Activated CD4-positive, alpha-beta T cell treated with anti-CD3 and anti-CD28 coated beads for 48 hours (primary cell): ENCODE measurements around the gene TBXA2R.
"Not testable (repeated sequence)": the region's sequence is repeated elsewhere in the genome, so short reads cannot be mapped to it uniquely, and the experiment has no call there.

Experiments
- DNase-seq: peaks from one replicate; pipeline ENCODE4 v3.0.0-alpha.2; 2020

Gene TBXA2R

DNA sequence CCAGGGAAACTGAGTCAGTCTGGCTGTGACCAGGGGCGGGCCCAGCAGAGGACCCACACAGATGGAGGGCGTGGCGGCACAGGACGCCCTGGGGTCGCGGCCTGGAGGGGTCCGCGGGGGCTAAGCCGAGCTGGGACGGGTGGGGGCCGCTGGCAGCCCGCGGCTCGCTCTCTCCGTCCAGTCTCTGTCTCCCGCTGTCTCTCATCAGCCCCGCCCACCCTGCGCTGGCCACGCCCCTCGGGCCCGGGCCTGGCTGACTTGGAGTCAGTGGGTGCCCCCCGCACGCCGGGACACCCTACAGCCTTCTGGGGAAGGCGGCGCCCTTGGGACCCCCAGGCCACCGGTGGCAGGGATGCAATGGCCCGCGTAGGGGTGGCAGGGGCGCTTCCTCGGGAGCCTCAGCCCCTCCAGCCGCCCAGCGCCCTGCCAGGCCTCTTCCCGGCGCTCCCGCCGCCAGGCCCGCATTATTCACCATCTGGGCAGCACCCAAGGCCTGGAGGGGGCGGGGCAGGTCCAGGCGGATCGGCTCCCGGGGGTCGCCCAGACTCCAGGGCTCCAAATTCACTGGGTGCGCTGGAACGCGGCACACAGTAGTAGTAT is at the start of gene TBXA2R:
TBXA2R (minus strand) TSS at position 186 of the 600 bp plus-strand sequence. CDS start 6,241 bp downstream, outside the sequence.
- peak; percentile 74 for DNase-seq

DNA sequence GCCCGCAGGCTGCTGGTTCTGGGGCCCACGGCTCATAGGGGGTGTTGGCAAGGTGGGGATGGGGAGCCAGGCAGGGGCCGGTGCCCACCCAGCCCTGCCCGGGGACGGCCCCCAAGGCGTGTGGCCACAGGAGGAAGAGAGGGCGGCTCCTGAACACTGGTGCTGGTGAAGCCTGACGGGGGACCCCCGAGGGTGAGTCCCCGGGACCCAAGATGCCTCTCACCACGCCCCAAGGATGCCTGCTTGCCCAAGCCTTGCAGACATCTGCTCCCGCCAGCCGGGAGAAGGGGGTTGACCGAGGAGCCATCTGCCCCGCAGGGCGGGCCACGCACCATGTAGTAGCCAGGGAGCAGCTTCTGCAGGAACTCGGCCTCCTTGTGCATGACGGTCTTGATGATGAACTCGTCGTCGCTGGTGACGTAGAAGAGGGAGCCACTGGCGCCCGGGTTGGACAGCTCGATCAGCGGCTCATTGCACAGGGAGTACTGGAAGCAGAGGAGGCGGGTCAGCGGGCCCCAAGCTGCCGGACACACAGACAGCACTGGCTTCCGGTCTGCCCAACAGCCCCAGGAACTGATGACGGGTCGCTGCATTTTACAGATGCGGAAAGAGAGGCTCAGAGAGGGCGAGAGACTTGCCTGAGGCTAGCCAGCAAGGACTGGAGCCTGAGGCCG is 49.5 kb upstream of the TBXA2R start:
- no peak for DNase-seq

DNA sequence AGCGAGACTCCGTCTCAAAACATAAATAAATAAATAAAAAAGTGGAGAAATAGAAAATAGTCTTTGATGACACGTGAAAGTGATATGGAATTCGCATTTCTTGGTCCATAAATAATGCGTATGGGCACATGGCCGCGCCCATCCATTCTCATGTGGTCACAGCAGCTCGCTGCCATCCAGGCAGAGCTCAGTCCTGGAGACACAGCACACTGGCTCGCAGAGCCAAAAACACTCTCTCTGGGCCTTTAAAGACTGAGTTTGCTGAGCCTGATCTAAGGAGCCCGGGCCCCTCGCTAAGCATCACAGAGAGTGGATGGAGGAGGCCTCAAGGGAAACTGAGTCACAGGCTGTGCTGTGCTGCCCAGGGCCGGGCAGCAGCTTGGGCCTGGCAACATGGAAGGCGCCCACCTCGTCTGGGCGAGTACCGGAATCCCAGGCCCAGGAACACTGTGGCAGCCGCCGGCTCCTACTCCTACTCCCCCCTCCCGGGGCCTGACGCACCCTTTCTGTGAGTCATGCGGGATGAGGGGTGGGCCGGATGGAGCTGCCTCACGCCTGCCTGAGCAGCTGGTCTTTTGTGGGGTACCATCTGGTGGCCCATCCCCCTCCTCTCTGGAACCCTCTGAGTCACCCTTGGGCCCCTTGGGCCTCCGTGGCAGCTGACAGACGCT is 48.9 kb upstream of the TBXA2R start:
- DNase-seq, result no peak

DNA sequence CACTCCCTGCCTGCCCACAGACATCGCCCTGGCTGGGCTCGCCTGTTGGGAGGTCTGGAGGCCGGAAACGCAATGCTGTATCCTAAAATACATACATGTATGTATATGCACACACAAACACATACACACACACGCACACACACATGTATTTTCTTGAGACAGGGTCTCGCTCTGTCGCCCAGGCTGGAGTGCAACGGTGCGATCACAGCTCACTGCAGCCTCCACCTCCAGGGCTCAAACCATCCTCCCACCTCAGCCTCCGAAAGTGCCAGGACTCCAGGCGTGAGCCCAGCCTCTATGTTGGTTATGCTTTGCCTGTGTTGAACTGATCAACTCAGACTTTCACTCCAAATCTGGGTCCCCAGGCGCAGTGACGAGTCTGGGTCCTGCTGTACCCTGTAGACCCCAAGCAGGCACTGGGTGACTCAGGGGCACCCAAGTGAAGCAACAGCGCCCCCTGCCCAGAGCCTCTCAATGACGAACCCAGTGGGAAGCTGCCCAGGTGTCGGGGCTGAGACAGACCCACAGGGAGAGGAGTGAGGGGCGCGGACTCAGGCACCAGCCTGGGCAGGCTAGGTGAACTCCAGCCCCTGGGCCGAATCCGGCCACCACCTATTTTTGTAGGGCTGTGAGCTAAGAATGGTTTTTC is 47.3 kb upstream of the TBXA2R start:
- peak; percentile 41 for DNase-seq

DNA sequence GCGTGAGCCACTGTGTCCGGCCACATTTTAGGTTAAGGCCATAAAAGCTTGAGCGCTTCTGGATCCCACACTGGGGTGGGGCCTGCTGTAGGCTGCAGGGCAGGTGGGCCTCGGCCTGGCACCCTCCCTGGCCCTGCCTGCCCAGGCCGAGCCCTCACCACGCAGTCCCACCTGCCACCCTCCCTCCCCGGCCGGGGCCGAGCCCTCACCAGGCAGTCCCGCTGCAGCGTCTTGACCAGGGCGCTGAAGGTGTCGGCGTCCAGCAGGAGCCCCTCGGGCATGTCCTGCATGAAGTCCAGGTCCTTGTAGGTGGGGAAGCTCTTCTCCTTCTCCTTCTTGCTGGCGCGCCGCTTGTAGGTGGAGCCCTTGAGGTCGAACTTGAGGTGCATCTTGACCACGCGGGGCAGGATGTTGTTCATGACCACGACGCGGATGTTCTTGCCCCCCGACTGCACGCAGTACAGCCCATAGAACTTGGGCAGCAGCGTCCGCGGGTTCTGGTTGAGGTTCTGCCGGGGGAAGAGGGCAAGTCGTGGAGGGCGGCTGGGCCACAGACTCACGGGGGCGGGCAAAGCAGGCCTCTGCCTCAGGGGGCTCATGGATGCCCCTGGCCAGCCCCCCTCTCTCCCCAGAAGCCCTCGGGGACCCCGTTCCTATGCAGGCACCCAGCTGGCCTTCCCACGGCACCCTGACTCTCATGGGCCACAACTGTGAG is 46.6 kb upstream of the TBXA2R start:
- DNase-seq, result no peak

DNA sequence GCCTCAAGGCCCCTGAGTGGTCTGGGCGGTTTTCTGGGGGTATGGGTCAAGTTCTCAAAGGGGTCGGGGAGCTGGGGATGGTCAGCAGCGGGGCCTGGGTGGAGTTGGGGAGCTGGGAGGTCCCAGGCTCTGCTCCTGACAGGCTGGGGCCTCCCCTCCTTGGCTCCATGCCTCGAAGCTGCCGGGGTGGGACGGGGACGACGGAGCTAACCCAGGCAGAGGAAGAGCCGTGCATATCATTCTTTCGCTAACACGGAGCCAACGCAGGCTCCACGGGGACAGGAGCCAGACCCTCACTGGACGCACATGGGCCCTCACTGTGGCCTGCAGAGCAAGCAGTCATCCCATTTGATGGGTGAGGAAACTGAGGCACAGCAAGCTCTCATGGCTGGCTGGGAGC is 45.7 kb upstream of the TBXA2R start:
- DNase-seq, result no peak

DNA sequence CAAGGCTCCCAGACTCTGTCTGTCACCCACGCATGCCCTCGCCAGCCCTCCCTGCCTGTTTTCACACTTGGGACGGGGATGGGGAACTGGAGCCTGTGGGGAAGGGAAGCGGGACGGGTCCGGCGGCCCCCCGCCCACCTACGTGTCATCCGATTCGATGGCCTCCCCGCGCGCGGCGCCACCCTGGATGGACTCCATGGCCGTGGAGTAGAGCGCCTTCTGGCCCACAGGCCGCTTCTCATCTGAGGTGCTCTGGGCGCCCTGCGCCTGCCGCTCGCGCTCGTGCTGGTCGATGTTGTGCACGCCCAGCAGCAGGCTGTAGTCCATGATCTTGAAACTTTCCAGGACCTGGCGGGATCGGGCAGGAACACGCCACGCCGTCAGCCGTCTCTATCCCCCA is 45.0 kb upstream of the TBXA2R start:
- no peak for DNase-seq

DNA sequence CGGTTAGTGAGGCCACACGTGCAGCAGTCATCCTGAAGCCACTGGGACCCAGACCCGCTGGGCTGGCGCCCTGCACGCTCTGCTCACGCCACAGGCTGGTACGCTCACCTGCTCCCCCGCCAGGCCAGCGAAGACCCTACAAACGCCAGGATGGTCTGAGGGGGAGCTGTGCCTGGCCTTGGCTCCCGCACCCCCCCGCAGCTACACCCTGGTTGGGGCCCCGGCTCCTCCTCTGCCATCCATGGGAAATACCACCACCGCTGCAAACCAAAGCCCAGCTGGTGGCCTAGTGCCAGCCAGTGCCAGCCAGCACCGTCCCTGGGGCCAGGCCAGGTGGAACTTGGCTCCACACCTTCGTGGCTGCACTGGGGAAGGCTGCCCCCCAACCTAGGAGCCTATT is 43.2 kb upstream of the TBXA2R start:
- no peak for DNase-seq

DNA sequence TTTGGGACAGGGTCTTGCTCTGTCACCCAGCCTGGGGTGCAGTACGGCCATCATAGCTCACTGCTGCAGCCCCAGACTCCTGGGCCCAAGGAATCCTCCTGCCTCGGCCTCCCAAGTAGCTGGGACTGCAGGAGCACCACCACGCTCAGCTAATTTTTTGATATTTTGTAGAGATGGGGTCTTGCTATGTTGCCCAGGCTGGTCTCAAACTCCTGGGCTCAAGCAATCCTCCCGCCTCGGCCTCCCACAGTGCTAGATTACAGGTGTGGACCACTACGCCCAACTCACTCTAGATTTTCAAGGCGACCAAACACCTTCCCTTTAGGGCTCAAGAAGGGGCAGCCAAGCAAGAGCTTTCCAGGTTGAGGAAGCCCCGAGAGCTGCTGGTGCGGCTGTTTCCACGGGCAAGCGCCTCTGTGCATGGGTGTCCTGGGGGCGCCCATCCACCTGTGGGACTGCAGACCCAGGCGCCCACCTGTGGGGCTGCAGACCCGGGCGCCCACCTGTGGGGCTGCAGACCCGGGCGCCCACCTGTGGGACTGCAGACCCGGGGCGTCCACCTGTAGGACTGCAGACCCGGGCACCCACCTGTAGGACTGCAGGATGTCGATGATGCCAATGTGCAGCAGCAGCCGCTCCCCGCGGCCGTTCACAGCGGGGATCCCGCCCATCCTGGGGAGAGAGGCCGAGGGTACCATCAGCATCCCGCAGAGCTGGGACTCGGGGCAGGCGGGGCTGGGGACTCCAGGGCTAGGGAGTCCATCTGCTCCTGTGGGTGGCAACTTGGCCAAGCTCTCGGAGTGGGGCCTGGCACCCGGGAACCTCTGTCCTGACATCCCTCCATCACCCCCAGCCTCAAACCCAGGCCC is 41.6 kb upstream of the TBXA2R start:
- no peak for DNase-seq

DNA sequence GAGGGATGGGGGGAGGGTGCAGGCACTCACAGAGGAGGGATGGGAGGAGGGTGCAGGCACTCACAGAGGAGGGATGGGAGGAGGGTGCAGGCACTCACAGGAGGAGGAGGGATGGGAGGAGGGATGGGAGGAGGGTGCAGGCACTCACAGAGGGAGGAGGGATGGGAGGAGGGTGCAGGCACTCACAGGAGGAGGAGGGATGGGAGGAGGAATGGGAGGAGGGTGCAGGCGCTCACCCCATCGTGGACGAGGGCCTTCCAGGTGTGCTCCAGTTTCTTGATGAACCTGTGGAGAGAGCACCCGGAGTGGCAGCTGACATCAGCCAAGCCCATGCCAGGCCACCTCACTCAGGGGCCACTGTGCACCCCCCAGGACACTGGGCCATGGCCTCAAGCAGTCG is 40.4 kb upstream of the TBXA2R start:
- DNase-seq, result not testable (repeated sequence)

DNA sequence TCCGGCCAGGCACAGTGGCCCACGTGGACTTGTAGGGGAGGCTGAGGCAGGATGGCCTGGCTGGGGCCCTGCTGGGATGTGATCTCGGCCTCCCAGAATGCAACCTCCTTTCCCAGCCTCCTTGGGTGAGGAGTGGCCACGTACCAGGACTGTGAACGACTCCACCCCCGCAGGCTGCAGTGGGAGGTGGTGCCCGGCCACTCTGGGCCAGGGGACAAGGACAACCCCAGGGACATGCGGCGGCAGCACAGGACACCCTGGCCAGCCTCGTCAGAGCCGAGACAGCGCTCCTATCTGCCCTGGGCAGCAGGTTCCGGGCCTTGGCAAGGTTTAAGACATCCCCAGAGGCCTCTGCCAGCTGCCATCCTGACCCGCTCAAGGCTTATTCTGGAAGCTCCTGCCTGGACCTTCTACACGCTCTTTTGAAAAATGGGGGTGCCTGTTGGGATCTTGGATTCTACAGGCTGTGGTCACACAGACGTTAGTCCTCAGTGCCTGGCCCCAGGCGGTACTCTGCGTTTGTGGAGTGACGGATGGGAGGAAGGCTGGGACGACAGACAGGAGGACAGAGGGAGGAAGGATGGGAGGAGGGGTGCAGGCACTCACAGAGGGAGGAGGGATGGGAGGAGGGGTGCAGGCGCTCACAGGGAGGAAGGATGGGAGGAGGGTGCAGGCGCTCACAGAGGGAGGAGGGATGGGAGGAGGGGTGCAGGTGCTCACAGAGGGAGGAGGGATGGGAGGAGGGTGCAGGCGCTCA is 39.8 kb upstream of the TBXA2R start:
- no peak for DNase-seq

DNA sequence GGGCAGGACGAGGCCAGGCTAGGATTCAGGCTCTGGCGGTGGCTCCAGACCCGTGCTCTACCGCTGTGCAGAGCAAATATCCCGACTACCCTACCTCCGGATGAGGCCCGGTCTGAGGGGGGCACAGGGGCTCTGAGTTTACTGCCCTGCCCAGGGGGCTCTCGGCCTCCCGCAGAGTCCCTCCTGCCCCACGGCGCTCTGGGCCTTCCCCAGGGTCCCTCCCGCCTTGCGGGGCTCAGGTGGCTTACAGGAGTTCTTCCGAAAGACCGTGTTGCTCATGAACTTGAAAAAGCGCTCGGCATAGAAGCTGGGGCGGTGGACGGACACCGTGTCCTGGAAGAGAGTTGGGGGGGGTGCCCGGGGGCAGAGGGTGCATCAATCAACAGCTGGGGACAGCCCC is 39.1 kb upstream of the TBXA2R start:
- no peak for DNase-seq

DNA sequence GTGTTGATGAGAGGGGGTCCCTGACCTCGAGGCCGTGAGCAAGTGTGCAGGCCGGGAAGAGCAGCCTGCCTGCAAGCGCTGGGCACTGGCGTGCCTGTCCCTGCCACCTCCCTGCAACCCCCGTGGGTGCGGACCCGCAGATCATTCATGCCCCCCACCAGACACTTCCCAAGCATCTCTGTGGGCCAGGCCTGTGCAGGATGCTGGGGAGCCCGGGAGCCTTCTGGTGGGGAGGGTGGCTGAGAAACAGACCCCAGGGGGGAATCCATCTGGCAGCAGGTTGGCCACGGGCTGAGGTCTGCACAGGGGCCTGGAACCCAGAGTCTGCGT is 38.4 kb upstream of the TBXA2R start:
- DNase-seq, result no peak

DNA sequence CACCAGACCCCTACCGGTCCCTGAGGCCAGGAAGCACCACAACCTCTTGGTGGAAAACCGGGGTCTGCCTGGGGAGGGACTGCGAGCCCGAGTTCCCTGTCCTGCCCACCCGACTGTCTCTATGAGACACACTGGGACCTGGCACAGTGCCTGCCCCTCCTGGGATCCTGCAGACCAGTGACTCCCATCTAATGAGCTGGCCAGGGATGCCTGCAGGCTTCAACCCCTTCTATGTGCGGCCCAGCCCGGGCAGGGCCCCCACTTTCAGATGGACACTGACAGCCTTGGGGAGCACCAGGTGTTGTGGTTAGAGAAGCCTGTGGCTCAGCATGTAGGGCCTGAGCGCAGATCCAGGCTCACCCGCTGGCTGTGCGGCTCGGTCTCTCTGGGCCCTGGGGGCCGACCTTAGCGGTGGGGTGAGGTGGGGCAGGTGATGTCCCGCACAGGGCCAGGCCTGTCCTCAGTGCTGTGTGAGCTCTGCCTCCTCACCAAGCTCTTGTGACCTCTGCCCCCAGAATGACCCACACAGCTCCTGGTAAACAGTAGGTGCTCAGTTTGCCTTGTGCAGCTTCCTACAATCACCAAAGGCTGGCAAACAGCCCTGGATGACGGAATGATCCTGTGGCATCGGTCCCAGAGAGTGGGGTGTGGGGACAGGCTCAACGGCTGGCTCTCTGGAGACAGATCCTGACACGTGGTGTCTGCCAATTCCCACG is 37.8 kb upstream of the TBXA2R start:
- DNase-seq, result no peak

DNA sequence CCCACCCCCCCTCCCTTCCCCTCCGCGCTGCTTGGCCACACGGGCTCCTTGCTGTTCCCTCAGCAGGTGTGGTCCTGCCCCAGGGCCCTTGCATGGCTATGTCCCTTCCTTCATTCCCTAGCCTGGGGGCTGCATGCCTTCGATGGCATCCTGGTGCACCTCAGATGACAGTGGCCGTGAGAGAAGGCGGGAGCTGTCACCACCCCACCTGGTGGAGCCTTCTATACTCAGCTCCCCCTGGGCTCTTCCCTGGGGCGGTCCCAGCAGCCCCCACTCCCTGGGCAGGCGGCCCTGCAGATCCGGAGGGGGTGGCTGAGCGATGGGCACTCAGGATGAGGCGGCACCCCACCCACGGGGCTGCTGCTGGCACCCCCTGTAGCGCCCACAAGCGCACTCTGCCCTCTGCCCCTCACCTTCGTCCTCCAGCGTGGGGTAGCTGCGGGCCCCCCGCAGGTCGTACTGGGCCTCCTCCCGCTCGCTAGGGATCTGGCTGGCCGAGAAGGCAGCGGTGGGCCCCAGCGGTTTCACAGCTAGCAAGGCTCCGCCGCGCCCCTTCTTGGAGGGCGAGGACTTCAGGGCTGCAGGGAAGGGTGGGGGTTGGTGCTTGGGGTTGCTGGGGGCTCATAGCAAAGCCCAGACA is 37.1 kb upstream of the TBXA2R start:
- no peak for DNase-seq

DNA sequence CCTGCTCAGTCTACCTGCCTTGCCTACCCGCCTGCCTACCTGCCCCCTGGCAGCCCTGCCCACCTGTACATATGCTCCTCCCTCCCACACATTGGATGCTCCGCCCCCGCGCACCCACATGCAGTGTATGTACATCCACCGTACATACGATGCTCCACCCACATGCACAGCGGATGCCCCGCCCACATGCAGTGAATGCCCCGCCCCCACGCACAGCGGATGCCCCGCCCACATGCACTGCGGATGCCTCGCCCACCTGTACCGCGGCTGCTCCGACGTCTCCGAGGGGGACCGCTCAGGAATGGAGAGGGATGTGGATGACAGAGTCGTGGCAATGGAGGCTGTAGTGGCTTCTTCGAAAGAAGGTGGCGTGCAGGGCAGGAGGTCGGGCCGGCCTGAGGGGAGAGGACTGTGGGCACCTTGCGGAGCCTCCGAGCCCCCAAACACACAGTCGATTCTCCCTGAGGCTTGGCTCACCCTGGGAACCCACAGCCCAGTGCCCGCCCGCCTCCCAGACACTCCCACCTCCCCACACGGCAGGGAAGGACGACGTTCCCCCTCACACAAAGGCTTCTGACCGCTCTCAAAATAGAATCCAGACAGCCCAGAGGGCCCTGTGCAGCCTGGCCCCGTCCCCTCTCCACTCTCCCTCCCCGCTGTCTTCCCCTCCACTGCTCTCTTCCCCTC is 36.5 kb upstream of the TBXA2R start:
- peak; percentile 56 for DNase-seq

DNA sequence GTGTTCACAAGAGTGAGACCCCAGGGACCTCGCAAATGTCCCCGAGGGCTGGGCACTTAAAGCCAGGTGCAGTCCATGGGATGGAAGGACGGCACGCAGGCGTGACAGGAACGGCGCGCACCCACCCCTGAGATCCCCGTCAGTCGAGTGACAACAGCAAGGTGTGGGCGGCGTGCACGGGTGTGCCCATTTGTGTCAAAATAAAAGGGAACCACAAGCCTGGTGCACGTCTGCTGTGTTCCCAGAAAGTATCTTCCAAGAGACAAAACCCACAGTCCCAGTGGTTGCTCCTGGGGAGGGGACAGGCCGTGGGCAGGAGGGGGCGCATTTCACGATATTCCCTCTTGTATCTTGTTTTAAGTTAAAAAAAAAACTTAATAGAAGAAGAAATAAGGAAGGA is 35.6 kb upstream of the TBXA2R start:
- DNase-seq, result no peak

DNA sequence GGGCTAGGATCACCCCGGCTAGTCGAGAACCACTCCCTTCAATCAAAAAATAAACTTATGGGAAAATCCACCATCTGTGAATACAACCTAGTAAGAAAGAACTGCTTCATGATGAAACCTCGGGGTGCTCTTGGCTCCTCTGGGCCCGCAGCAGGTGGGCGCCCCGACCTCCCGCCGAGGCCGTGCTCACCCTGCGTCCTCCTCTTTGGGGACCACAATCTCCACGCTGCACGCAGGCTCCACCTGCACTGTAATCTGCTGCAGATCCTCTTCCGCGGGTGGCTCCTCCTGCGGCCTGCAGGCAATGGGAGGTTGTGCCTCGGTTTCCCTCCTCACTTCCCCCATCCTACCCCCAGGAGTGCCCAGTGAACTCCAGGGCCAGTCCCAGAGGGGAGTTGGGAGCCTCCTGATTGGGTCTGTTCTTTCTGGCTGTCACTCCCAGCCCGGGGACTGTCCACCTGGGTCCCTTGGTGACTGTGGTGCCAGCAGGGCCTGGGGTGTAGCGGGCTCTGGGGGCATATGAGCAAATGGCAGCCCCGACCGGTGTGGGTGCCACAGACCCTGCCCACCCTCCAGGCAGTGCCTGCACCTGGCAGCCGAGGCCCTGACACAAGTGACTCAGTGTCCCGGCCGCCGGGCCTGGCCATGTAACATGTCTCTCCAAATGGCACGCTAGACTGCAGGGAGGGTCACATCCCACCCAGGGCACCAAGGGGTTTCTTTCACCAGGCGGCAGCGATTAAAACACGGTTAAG is 35.0 kb upstream of the TBXA2R start:
- no peak for DNase-seq

DNA sequence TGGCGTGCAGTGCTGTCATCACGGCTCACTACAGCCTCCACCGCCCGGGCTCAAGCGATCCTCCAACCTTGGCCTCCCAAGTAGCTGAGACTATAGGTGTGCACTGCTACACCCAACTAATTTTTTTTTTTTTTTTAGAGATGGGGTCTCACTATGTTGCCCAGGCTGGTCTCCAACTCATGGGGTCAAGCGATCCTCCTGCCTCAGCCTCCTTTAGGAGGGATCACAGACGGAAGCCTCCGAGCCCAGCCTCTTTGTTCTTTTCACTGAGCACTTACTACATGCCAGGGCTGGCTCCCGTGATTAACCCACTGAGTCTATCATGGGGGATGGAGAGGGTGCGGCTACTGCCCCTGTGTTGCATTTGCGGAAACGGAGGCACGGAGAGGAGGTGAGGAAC is 32.8 kb upstream of the TBXA2R start:
- no peak for DNase-seq
